ENCODE measurements around the gene CIITA.
A peak's percentile ranks its signal among the peaks of the same experiment; 100 is the strongest.
"Not testable (repeated sequence)": the region's sequence is repeated elsewhere in the genome, so short reads cannot be mapped to it uniquely, and the experiment has no call there.

Gene CIITA

GRCh38 chr16:10938796-10939648 is 62.0 kb downstream of the CIITA start:
- no peak for DNase-seq

- DNase-seq: no peak
Observed at GRCh38 chr16:10939649-10940234, 62.7 kb downstream of the CIITA start.

- no peak for DNase-seq
Observed at GRCh38 chr16:10940501-10941079, 63.6 kb downstream of the CIITA start.

GRCh38 chr16:10941127-10941933 is 64.3 kb downstream of the CIITA start:
- DNase-seq: peak; percentile 31

GRCh38 chr16:10941935-10942351 is 64.9 kb downstream of the CIITA start:
- DNase-seq: not testable (repeated sequence)

GRCh38 chr16:10942352-10943063 is 65.5 kb downstream of the CIITA start, which contains the start of gene DEXI:
DEXI (minus strand) TSS chr16:10942468; CDS start chr16:10942005, 463 bp downstream.
- DNase-seq: peak; percentile 91

- no peak for DNase-seq
Observed at GRCh38 chr16:10943064-10943353, 66.0 kb downstream of the CIITA start.

GRCh38 chr16:10944249-10945064 is 67.5 kb downstream of the CIITA start, which contains the start of gene CLEC16A:
CLEC16A (plus strand) TSS chr16:10944564; CDS start chr16:10944718, 154 bp downstream.
- DNase-seq: peak; percentile 91

- no peak for DNase-seq
Observed at GRCh38 chr16:10945065-10945787, 68.2 kb downstream of the CIITA start.

GRCh38 chr16:10946308-10946707 is 69.3 kb downstream of the CIITA start:
- no peak for DNase-seq

- no peak for DNase-seq
Observed at GRCh38 chr16:10947211-10947787, 70.3 kb downstream of the CIITA start.

GRCh38 chr16:10949424-10949970 is 72.5 kb downstream of the CIITA start:
- DNase-seq: no peak

- DNase-seq: no peak
Observed at GRCh38 chr16:10950393-10950792, 73.4 kb downstream of the CIITA start.

- peak; percentile 56 for DNase-seq
Observed at GRCh38 chr16:10951026-10951425, 74.0 kb downstream of the CIITA start.

GRCh38 chr16:10954903-10955302 is 77.9 kb downstream of the CIITA start:
- DNase-seq: no peak

- no peak for DNase-seq
Observed at GRCh38 chr16:10957771-10958482, 80.9 kb downstream of the CIITA start.

- DNase-seq: no peak
Observed at GRCh38 chr16:10959161-10959560, 82.2 kb downstream of the CIITA start.

GRCh38 chr16:10961231-10961630 is 84.2 kb downstream of the CIITA start:
- no peak for DNase-seq
